Activated CD4-positive, alpha-beta T cell treated with anti-CD3 and anti-CD28 coated beads, Interleukin-2, amount 50 U/mL, for 4 hours (primary cell): ENCODE results near the gene FARS2.

Experiments used
- DNase-seq, 2 experiments: peaks; one replicate each; pipeline ENCODE4 v3.0.0-alpha.2; 2020

Gene FARS2

GRCh38 chr6:5326022-5326641 lies 64.8 kb downstream of the FARS2 start:
- DNase-seq, result no peak

DNA sequence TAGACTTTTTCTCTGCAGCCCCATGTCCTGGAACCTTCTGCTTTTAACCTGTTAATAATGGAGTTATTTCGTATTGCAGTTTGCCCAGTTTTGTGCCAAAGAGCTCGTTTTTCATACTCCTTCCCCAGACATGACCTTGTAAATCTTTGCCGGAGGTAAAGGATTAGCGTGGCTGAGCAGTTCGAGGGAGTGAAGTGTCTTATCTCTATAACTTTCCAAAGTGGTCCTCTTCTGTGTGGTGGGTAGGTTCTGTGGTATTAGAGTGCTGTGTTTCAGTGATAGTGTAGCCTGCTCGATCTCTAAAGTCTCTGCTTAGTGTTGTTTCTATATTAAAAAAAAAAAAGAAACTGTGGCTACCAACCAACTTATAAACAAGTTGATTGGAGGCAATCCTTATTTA lies 67.5 kb downstream of the FARS2 start:
- DNase-seq, result no peak

- DNase-seq, result no peak
Observed at GRCh38 chr6:5331845-5332442, 70.6 kb downstream of the FARS2 start.

- DNase-seq, result no peak
Observed at GRCh38 chr6:5333658-5334057, 72.3 kb downstream of the FARS2 start.

DNA sequence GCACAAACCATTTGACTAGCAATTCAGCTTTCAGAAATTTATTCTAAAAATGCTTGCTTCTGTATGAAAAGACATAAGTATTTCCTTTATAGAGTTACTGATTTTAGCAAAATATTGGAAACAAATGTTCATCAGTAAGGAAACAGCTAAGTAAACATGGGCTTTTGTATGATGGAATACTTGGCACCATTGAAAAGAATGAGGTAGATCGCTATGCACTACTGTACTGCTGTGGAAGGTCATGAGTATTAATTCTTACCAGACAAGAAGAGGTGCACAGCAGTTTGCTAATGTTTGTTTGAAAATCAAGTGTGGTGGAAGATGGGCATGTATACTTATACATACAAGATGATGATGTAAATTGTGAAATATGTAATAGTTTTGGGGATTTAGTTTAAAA lies 73.0 kb downstream of the FARS2 start:
- no peak for DNase-seq

GRCh38 chr6:5335020-5335419 lies 73.7 kb downstream of the FARS2 start:
- no peak for DNase-seq

GRCh38 chr6:5337573-5337972 lies 76.3 kb downstream of the FARS2 start:
- no peak for DNase-seq

DNA sequence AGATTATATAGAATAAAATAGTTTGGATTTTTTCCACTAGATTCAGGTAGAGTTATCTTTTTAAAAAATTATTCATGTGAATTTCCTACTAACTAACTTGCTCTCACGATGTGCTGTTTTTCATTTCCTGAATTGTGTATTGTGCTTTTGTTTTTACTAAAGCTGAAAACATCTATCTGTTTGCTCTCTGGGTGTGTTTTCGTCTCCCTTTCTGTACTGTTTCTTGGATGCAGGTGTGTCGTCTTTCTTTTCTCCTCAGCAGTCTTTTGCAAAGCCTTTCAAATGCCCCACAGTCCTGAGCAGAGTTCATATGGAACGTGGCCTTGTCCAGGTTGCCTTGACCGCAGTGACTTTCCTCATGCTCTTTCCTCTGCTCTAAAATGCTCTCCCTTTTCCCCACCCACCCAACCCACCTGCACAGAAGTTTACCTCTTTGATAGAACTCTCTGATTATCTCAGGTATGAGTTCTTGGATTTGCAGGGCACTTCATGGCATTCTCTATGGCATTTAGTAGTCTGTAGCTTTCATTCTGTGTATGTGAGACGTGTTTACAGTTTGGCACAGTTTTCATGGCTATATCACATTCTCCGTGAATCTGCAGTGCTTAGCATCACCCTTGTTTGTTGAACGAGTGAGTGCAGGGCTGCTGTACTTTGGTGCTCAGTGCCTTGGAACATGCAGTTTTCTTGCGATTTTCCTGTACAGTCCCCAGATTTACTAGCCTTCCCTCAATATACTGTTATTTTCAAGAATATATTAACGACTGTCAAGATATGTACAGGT lies 77.1 kb downstream of the FARS2 start:
- DNase-seq, result no peak

GRCh38 chr6:5339786-5340185 lies 78.5 kb downstream of the FARS2 start:
- DNase-seq, result no peak

DNA sequence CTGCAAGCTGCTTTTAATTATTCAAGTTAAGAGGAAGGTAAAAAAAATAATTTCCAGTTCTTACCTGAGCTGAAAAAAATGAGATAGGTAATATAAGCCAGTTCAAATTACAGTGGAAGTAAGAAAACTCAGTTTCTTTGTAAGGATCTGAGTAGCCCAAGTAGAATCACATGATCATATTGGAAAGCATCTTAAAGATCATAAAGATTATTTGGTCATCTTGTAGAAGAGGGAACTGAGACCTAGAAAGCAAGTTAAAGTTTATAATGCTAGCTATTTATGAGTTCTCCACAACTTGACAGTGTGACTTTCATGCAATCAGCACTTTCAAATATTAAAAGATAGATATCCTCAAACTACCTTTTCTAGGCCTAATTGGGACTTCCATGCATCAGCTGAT lies 80.5 kb downstream of the FARS2 start:
- no peak for DNase-seq

- DNase-seq, result no peak
Observed at GRCh38 chr6:5343998-5344397, 82.7 kb downstream of the FARS2 start.

- DNase-seq, result no peak
Observed at GRCh38 chr6:5345324-5345723, 84.0 kb downstream of the FARS2 start.

DNA sequence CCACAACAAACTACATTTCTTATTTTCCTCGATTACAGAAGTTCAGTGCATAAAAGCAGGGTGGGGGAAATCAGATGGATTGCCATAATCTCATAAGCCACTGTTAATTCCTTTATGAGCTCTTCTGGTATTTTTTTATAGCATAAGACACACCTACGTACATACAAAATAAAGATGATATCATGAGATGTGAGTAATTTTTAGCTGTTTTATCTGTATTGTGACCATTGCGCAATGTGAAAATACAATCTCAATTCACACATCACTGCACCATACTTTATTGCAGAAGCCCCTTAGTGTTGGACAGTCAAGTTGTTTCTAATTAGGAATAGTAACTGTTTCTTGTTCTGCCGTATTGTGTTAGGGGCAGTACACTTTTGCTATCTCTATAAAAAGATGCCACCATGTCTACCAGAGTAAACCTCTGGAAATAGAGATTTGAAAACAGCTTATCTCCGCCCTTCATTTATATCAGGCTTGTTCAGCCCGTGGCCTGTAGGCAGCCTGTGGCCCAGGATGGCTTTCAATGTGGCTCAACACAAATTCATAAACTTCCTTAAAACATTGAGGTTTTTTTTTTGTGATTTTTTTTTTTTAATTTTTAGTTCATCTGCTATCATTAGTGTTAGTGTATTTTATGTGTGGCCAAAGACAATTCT lies 90.4 kb downstream of the FARS2 start:
- DNase-seq, result no peak

GRCh38 chr6:5353971-5354370 lies 92.7 kb downstream of the FARS2 start:
- DNase-seq, result no peak

DNA sequence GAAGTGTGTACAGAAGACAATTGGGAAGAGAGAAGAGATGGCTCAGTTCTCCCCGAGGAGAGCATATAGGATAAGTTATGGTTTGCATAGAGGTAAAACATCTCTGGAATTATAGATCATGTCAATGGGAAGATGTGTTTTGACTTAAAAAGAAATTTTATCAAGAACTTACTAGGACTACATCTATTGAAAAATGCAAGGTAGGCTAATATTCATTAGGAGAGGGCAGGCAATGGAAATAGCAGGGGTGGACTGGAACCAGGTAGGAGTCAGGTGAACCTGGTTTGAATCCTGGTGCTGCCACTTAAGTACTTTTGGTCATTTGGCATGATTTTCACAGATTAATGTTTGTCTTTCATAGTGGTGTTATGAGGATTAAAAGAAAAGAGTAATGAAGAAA lies 96.2 kb downstream of the FARS2 start:
- no peak for DNase-seq

GRCh38 chr6:5359417-5359816 lies 98.1 kb downstream of the FARS2 start:
- DNase-seq, result no peak

DNA sequence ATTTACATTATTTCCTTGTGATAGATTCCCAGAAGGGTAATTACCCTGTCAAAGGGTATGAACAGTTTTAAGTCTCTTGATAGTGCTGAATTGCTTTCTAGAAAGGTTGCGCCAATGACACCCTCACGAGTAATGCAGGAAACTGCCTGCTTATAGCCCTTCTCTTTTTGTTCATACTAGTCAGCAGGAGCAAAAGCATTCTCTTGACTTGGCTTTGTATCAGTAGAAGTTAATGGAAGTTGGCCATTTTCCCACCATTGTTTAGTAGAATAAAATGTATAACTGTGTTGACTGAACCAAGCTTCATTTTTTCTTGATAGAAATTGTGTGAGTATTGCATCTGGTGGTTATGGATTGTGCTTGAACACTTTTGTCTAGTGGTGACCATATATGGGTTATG lies 100.1 kb downstream of the FARS2 start:
- DNase-seq, result no peak

GRCh38 chr6:5365436-5366195 lies 104.3 kb downstream of the FARS2 start:
- no peak for DNase-seq

DNA sequence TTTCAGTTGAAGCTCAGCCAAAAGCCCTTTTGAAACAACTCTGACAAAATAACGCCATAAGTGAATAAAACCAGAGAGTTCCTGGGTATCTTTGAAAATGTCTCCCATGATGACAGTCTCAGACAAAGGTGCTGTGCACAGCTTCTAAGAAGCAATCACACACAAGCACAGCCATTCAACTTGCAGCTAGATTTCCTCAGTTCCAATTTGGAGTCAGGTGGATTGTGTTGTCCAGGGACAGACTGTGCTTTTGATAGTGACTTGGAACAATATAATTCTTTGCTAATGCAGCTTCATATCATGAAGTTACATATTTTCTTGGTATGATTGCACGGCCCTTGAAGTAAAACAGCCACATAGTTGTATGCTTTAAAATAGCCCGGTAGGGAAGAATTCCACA lies 105.6 kb downstream of the FARS2 start:
- DNase-seq, result no peak

DNA sequence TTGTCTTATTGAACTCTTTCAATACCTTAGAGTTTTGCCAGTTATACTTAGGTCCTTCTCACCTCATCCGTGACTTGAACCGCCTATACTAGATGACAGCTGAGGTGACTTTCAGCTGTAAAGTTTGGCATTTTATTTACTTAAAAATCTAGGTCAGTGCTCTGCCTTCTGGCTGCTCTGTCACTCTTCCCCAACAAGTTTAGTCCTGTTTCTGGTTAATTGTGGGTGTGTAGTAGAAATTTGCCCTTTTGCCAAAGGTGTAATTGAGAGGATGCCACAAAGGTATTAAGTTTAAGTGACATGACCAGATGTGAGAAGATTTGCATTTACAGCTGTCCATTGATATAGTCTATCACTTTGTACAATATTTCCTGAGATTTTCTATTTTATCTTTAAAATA lies 106.2 kb downstream of the FARS2 start:
- no peak for DNase-seq

GRCh38 chr6:5373430-5373829 lies 112.1 kb downstream of the FARS2 start:
- DNase-seq, result no peak

- DNase-seq, result no peak
Observed at GRCh38 chr6:5378331-5378730, 117.0 kb downstream of the FARS2 start.

- no peak for DNase-seq
Observed at GRCh38 chr6:5379647-5380242, 118.4 kb downstream of the FARS2 start.
